Head of caudate nucleus (tissue), 42 donors: ENCODE data around the gene SMAD9.

ENCODE experiments used
- DNase-seq, 42 donors: peaks; one replicate each; pipeline versions ENCODE4 v3.0.0 to v3.0.0-alpha.2; 2020 to 2021; ENCODE audit warnings: mixed read lengths in 7 of 42
- intact Hi-C: fragments of 100-400 bp; cut with DNase I; formaldehyde crosslinking; loops from one replicate; pipeline ENCODE4 v1.15.0; 2022

SMAD9 gene

DNA sequence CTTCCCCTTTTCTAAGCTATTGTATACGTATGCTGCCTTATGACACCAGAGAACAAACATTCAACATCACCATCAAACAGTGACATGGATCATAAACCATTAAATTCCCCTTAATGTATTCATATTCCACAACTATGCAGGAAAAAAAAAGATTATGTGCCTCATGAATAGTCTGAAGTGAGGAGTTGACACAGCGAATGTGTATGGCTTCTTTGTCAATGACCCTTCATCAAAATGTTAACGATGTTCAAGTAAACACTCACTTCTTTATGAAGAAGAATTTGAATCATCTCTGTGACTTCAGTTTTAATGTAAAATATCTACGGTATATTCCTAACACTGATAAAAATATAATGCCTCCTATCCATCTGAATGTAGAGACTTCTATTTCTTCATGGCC is 44.6 kb downstream of the SMAD9 start:
- DNase-seq = no peak

GRCh38 chr13:36872621-36873020 is 47.4 kb downstream of the SMAD9 start:
- intact Hi-C loops = no loop called here
- peak in 41 of 42 donors; percentile 15 to 74 (median 47) for DNase-seq

More for the DNA sequence above, 44.6 kb downstream of the SMAD9 start:
- intact Hi-C loops = no loop called here

DNA sequence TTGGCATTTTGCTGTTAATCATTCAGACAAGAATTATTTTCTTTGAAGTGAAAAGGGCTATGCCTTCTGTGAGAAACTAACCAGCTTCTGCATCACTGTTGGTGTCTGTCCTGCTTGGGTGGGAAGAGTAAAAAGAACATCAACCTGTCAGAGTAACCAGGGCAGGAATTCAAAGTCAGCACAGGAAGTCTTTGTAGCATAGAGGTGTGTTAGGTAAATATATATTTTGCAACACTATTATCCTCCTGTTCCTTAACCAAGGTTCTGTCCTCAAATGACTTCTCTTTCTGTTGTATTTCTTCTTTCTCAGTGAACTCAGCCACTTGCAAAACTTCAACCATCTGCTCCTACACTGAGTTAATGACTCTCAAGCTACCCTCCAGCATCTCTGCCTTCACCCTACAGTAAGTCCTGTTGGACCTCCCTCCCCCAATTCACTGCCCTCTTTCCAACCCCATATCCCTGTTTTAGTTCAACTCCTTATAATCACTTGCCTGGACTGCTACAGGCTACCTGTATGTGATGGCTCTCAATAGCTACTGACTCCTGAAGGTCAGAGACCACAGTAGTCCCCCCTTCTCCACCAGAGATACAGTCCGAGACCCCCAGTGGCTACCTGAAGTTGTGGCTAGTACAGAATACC is 49.9 kb downstream of the SMAD9 start:
- intact Hi-C loops = no loop called here
- DNase-seq = no peak

DNA sequence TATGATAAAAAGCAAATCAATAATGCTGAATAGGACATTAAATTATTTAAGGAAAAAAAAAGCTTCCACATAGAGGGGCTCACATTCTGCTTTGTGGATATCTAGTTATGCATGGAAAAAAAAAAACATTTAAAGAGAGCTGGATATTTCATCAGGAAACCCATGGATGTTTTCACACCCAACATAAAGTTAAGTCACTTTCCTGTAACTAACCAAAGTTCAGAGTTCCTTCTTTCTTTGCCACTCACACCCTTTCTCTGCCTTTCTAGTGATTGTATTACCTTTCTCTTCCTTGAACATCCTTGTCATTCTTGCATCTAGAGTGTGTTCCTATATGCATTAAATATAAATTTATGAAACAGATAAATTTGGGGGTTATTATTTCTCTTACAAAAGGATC is 53.8 kb downstream of the SMAD9 start:
- DNase-seq = no peak
- intact Hi-C loops = no loop called here

GRCh38 chr13:36865265-36865664 is 54.8 kb downstream of the SMAD9 start:
- DNase-seq = no peak
- intact Hi-C loops = no loop called here

DNA sequence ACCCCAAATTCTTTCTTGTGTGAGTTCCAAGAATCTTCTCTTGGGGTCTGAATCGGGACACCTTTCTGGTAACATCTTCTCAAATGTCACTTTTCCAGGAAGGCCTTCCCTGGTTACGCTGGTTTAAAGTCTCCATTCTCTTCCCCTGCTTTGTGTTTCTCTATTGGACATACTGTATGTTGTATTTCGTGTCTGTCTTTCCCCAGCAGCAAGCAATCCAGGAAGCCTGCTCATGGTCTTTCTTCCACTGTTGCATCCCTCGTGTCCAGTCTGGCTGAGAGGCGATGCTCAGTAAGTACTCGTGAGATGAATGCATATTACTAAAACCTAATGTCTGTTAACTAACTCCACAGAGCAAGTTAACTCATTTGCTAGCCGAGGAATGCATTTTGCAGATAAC is 57.3 kb downstream of the SMAD9 start:
- DNase-seq = no peak
- intact Hi-C loops = loop anchor here (5.0 kb wide), 1 partner anchor 115 kb away; no protein-coding TSS in a partner anchor

- intact Hi-C loops = loop anchor here (5.0 kb wide), 1 partner anchor 115 kb away; no protein-coding TSS in a partner anchor
- no peak for DNase-seq
These were observed 57.9 kb downstream of the SMAD9 start for GRCh38 chr13:36862002-36862685.

- no peak for DNase-seq
- intact Hi-C loops = no loop called here
These were observed 60.8 kb downstream of the SMAD9 start for GRCh38 chr13:36859259-36859658.

DNA sequence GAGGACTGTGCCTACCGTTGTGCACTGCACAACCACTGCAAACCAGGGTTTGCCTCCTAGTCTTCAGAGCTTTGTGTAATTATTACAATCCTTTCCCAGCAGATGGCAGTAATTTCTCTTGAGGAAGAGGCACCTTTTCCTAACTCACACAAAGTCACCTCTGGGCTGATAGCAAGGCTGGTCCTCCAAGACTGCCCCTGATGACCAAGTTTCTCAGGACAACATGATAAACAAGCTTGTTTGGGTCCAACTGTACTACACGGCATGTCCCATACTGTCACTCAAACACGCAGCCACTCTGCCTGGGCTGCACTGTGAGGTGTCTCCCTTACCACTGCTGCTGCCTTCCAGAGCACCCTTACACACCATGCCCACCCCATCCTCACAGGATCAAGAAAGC is 61.7 kb downstream of the SMAD9 start:
- DNase-seq = peak in 8 of 42 donors; percentile 4 to 38 (median 17)
- intact Hi-C loops = no loop called here

DNA sequence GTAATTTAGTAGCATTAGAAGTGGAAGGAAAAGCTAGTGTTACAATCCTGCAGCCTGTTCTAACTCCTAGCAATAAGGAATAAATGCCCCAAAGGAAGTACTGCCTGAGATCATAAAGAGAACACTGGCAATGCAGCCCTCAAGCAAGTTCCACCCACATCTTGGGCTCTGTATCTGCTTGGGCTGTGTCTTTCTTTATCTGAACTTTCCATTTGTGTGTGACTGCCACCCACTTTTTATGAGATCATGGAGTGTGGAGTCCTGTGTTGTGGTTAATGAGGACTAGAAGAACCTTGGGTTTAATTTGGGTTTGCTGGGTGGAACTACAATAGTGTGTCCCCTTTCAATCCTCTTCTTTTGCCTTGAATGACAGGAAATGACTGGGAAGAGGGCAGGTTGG is 62.8 kb downstream of the SMAD9 start:
- DNase-seq = no peak
- intact Hi-C loops = no loop called here

- DNase-seq = peak in 3 of 42 donors; percentile 6 to 23 (median 20)
- intact Hi-C loops = no loop called here
These were observed 69.1 kb downstream of the SMAD9 start for GRCh38 chr13:36850790-36851438.

- peak in 5 of 42 donors; percentile 6 to 31 (median 17) for DNase-seq
- intact Hi-C loops = no loop called here
These were observed 71.6 kb downstream of the SMAD9 start for GRCh38 chr13:36848199-36848982.

- DNase-seq = no peak
- intact Hi-C loops = no loop called here
These were observed 72.4 kb downstream of the SMAD9 start for GRCh38 chr13:36847606-36848005.

GRCh38 chr13:36841391-36841790 is 78.6 kb downstream of the SMAD9 start:
- intact Hi-C loops = no loop called here

GRCh38 chr13:36840718-36841250 is 79.3 kb downstream of the SMAD9 start:
- intact Hi-C loops = no loop called here
- no peak for DNase-seq

More at GRCh38 chr13:36841391-36841790, 78.6 kb downstream of the SMAD9 start:
- no peak for DNase-seq

- DNase-seq = no peak
- intact Hi-C loops = no loop called here
These were observed 80.1 kb downstream of the SMAD9 start for GRCh38 chr13:36839981-36840380.

GRCh38 chr13:36839281-36839680 is 80.8 kb downstream of the SMAD9 start:
- DNase-seq = no peak
- intact Hi-C loops = no loop called here

GRCh38 chr13:36837354-36838092 is 82.5 kb downstream of the SMAD9 start:
- no peak for DNase-seq

GRCh38 chr13:36834299-36834698 is 85.7 kb downstream of the SMAD9 start:
- DNase-seq = no peak
- intact Hi-C loops = no loop called here

More at GRCh38 chr13:36837354-36838092, 82.5 kb downstream of the SMAD9 start:
- intact Hi-C loops = no loop called here
